ENCODE results near the gene PRSS27. TPM values are rescaled to one million over a fixed set of nuclear protein-coding genes. Genes with fewer than 3 reads are reported as not detected.

PRSS27 gene
- 0.16 and 0.19 TPM in 2 replicates for total RNA-seq

DNA sequence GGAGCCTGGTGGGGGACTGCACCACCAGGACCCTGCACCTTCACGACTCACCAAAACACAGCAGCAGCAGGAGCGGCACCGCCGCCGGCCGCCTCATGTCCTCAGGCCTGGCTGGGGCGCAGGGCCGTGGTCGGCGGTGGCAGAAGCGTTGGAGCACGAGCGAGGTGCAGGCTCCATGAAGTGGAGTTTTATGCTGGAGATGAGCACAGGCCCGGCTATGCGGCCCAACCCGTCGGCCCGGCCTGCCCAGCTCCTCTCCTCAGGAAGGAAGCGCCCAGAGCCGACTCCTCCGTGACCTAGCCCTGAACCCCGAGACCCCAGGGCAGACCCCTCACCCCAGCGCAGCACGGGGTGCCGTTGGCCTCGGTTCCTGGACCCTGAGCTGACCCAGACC is at the start of gene PRSS27:
Gene PRSS27 (minus strand): TSS at position 161 of the 394 bp plus-strand sequence. CDS start 64 bp downstream, at position 97.

DNA sequence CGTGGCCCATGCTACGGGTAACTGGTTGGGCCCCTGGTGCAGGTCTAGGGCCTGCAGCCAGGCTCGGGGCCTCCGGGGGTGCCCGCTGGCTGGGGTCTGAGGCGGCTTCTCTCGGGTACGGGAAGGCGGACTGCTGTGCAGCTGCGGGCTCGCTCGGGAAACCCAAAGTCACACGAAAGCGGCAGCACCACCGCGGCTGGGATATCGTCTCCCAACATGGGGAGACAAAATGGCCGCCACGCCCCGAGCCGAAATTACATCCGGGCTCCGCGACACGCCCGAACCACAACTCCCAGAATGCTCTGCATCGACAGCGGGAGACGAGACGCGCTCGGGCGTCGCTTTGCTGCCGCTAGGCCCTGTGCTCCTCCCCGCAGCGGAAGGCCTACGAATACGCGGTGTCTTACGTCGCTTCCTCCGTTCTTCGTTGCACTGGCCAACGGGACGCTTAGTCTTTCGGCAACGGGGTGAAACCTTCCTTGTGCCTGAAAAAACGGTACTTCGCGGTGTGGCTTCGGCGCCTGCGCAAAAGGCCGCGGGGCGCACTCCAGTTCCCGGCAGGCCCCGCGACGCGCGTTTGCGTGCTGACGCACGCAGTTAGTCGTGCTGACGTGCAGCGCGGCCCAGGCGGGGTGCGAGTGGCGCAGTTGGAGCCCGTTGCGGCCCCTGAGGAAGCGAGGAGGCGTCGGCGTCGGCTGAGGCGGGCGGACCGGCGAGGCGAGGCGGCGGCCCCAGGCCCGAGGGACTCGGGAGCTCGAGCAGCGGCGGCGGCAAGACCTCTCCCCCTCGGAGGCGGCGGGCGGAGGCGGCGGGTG is 32.2 kb upstream of the PRSS27 start, which contains the start of gene SRRM2:
Gene SRRM2 (plus strand): TSS at position 604 of the 815 bp plus-strand sequence. CDS start 3,727 bp downstream, outside the sequence.

DNA sequence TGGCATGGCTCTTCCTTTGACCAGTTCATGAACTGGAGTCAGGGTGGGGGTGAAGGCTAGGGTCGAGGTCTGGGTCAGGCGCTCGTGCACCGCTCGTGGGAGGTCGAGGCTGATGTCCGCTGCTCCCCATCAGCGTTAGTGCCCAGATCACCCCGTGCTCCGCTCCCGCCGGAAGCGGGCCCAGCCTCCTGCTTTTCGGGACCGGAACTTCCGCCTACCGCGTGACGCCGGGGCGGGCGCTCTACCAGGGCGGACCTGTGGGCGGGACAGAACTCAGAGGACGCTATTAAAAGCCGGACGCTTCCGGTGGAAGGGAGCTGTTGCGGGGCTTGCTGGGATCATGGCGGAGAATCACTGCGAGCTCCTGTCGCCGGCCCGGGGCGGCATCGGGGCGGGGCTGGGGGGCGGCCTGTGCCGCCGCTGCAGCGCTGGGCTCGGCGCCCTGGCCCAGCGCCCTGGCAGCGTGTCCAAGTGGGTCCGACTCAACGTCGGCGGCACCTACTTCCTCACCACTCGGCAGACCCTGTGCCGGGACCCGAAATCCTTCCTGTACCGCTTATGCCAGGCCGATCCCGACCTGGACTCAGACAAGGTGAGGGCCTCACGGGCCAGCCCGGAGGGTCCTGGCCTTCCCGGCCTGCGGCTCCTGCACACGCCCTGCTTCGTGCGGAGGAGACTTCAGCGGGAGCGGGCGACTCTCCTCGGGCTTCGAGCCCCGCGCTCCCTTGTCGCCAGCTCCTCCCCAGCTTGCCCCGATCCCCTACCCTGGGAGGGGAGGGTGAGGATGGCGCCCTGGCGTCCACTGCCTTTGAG is 37.6 kb downstream of the PRSS27 start, which contains the start of gene KCTD5:
Gene KCTD5 (plus strand): TSS at position 315 of the 813 bp plus-strand sequence. CDS start 26 bp downstream, at position 341.

Other genes with a start within 250 kb of the PRSS27 start
- gene NTN3, start 248.9 kb downstream of the PRSS27 start, total RNA-seq, result 0.13 TPM in 1 of 2 replicates, not detected in the other
- gene TBC1D24, start 245.1 kb downstream of the PRSS27 start, total RNA-seq, result 6.5 and 19.8 TPM in 2 replicates
- gene ATP6V0C, start 206.3 kb downstream of the PRSS27 start, total RNA-seq, result 5.7 and 17.4 TPM in 2 replicates
- 32.9 and 54.7 TPM in 2 replicates for gene AMDHD2, start 199.9 kb downstream of the PRSS27 start, total RNA-seq
- gene CEMP1, start 188.8 kb downstream of the PRSS27 start, total RNA-seq, result not detected in 2 replicates
- gene PDPK1, start 182.2 kb downstream of the PRSS27 start, total RNA-seq, result 16.5 and 22.6 TPM in 2 replicates
- 21.2 and 24.5 TPM in 2 replicates for gene KCTD5, start 37.7 kb downstream of the PRSS27 start, total RNA-seq
- 25.3 and 76.9 TPM in 2 replicates for gene SRRM2, start 32.4 kb upstream of the PRSS27 start, total RNA-seq
- gene ELOB, start 57.1 kb upstream of the PRSS27 start, total RNA-seq, result 227 and 361 TPM in 2 replicates
- gene PRSS33, start 67.3 kb upstream of the PRSS27 start, total RNA-seq, result not detected in 2 replicates
- not detected in 2 replicates for gene PRSS41, start 78.2 kb upstream of the PRSS27 start, total RNA-seq
- 0.32 and 1.7 TPM in 2 replicates for gene PRSS21, start 97.0 kb upstream of the PRSS27 start, total RNA-seq
- 0.44 and 0.65 TPM in 2 replicates for gene ZG16B, start 110.1 kb upstream of the PRSS27 start, total RNA-seq
- not detected in 2 replicates for gene PRSS22, start 137.9 kb upstream of the PRSS27 start, total RNA-seq
- gene FLYWCH2, start 163.0 kb upstream of the PRSS27 start, total RNA-seq, result 32.2 and 59.3 TPM in 2 replicates
- 31.2 and 36.3 TPM in 2 replicates for gene FLYWCH1, start 191.7 kb upstream of the PRSS27 start, total RNA-seq
- not detected in 2 replicates for gene KREMEN2, start 244.1 kb upstream of the PRSS27 start, total RNA-seq
- gene PAQR4, start 249.1 kb upstream of the PRSS27 start, total RNA-seq, result 11.3 and 13.3 TPM in 2 replicates